Melanocyte of skin (primary cell): Measurements from ENCODE around the gene PIGM. TPM values are rescaled to one million over a fixed set of nuclear protein-coding genes. Genes with fewer than 3 reads are reported as not detected.

ENCODE experiments used
- total RNA-seq, 2 donors: library from RNA; depleted of rRNA; stranded (reverse); fragments of >200 nt; gene quantifications; 2 replicates each; pipeline ENCODE4 v1.2.3, GENCODE V29; 2012

The PIGM gene
- 1 to 10 TPM; 4.8 to 5.0 TPM for total RNA-seq

DNA sequence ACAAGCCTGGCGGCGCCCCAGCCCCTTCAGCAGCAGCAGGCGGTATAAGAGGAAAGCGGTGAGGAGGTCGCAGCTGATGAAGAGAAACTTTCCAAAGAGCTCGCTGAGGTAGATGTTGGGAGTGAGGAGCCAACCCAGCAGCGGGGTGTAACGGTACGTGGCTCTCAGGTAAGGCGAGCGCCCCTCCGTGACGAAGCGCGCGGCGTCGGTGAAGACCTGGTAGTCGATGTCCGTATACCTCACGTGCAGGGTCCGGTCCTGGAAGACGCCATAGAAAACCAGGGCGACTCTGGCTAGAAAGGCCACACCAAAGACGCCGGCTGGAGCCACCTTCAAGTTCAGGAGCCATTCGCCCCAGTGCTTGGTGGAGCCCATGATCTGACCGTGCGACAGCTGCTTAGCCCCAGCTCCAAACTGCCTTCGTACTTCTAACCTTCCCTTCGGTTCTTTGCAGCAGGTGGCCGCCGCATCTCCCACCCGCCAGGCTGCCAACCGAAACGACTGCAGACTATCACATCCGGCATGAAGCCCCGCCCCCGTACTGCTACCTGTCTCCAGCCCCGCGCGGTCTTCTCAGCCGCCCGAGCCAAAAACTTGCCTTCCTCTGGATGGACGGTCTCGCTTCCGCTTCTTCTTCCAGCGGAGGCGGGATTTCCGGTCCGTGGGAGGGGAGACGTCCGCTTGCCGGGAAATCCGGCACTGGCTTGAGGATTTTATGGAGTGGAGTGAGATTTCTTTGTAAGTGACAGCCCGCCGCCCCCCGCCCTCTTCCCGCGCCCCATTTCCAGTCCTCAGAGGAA, at the start of gene PIGM:
PIGM (minus strand) TSS at position 626 of the 800 bp plus-strand sequence; CDS start at position 375, 251 bp downstream.

DNA sequence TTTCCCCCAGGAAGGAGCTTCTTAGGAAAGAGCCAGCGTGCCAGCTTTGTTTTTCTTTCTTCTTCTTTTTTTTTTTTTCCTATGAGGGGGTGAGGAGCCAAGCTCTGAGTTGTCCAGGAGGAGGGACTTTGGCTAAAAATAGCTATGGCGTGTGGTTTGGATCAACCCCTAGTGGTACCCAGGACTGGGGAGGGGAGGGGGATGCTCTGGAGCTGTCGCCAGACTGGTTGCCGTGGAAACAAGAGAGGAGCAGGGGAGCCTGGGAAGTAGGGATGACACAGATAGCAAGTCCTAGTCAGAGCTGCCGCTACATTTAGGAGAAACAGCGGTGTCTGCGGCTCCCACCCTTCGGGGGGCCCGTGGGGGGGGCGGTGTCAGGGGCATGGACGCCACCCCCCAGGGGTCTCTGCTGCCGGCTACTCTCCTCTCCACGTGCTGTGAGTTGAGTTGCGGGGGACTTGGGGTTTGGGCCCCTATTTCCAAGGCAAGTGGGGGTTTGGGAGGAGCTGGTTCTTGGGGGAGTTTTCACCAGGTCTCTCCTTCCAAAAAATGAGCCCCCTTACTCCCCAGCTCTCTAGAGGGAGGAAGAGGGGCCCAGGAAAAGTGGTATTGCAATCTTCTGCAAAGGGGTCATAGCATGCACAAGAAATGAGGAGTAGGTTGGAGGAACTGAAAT, 49.6 kb upstream of the PIGM start, which contains the start of gene KCNJ9:
KCNJ9 (plus strand) TSS at position 278 of the 676 bp plus-strand sequence. CDS start 2,493 bp downstream, outside the sequence.

DNA sequence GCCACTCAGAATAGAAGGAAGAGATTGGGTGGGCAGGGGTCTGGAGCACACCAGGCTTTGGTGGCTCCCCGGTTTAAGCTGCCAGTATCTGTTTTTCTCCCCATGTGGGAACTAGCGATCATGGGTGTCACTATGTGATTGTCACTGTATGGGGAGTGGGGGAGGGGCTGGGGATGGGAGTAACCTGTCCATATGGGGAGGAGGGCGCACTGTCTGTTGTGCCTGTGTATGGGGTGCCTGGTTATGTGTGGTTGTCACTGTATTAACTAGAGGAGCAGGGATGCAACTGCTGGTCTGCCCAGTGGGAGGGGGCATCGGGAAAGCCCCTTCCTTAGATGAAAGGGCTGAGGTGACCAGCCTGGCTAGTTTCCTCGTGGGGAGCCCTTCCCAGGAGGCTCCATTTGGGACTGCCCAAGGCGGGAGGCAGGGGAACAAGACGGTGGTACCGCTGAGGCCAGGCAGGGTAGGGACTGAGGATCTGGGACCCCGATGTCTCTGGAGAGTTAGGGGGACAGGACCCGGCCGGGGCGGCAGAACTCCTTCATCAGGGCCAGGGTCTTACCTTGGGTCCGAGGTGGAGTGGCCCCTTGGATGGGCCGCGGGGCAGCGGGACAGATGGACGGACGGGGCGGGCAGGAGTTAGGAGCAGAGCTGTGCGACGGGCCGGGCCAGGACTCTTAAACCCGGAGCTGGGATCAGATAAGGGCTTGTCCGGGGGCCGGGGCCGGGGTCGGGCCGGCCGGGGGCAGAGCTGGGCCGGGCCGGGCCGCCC, 37.9 kb upstream of the PIGM start, which contains the start of gene KCNJ10:
KCNJ10 (minus strand) TSS at position 701 of the 772 bp plus-strand sequence. CDS start 27,628 bp downstream, outside the sequence.

Other genes starting within 250 kb of the PIGM start
- not detected for gene FCRL6, start 229.6 kb downstream of the PIGM start, total RNA-seq
- under 1 TPM in 1 of 2 donors, not detected in 1; under 0.01 TPM for gene SLAMF8, start 205.1 kb downstream of the PIGM start, total RNA-seq
- gene VSIG8, start 169.3 kb downstream of the PIGM start, total RNA-seq: under 1 TPM in 1 of 2 donors, not detected in 1; under 0.01 TPM
- under 1 TPM; under 0.01 to 0.67 TPM for gene CFAP45, start 131.8 kb downstream of the PIGM start, total RNA-seq
- gene TAGLN2, start 106.5 kb downstream of the PIGM start, total RNA-seq: 100 to 1,000 TPM; 188 to 288 TPM
- under 1 TPM in 1 of 2 donors, not detected in 1; under 0.01 TPM for gene IGSF9, start 86.4 kb downstream of the PIGM start, total RNA-seq
- 10 to 100 TPM in 1 of 2 donors, 1 to 10 TPM in 1; 2.1 to 14.3 TPM for gene SLAMF9, start 77.8 kb downstream of the PIGM start, total RNA-seq
- under 1 TPM in 1 of 2 donors, not detected in 1; under 0.01 TPM for gene KCNJ10, start 38.2 kb upstream of the PIGM start, total RNA-seq
- gene KCNJ9, start 49.5 kb upstream of the PIGM start, total RNA-seq: not detected
- gene IGSF8, start 66.6 kb upstream of the PIGM start, total RNA-seq: 100 to 1,000 TPM in 1 of 2 donors, 10 to 100 TPM in 1; 88.4 to 172 TPM
- not detected for gene ATP1A2, start 83.8 kb upstream of the PIGM start, total RNA-seq
- under 1 TPM in 1 of 2 donors, not detected in 1; under 0.01 TPM for gene ATP1A4, start 119.6 kb upstream of the PIGM start, total RNA-seq
- gene CASQ1, start 158.6 kb upstream of the PIGM start, total RNA-seq: not detected
- gene PEA15, start 173.4 kb upstream of the PIGM start, total RNA-seq: 10 to 100 TPM; 60.6 to 79.9 TPM
- 10 to 100 TPM; 59.3 to 75.0 TPM for gene DCAF8, start 230.6 kb upstream of the PIGM start, total RNA-seq